H9 (cell line): ENCODE measurements around the gene KRTAP6-2. TPM values are rescaled to one million over a fixed set of nuclear protein-coding genes. Genes with fewer than 3 reads are reported as not detected.

ENCODE experiments used
- DNase-seq: peaks from one replicate; pipeline ENCODE4 v3.0.0-alpha.2; 2017
- H2AFZ ChIP-seq: one replicate; pipeline ENCODE4 v1.6.1; 2013; ENCODE audit warnings: mild to moderate bottlenecking, low read length, control low read depth, moderate library complexity
- H2AK5ac ChIP-seq: 2 replicates; pipeline ENCODE4 v1.6.1; 2013; ENCODE audit warnings: low read length, control low read depth, mixed read lengths; ENCODE audit not compliant: insufficient read length
- H2BK120ac ChIP-seq: one replicate; pipeline ENCODE4 v1.6.1; 2013; ENCODE audit warnings: low read depth, mild to moderate bottlenecking, low read length, control low read depth, inconsistent platforms; ENCODE audit not compliant: poor library complexity, severe bottlenecking
- H2BK12ac ChIP-seq: 2 replicates; pipeline ENCODE4 v1.6.1; 2013; ENCODE audit warnings: low read length, control low read depth, mixed read lengths, low read depth; ENCODE audit not compliant: insufficient read length
- H2BK15ac ChIP-seq: 2 replicates; pipeline ENCODE4 v1.6.1; 2013; ENCODE audit warnings: low read depth, low read length, control low read depth
- H2BK20ac ChIP-seq: one replicate; pipeline ENCODE4 v1.6.1; 2013; ENCODE audit warnings: low read depth, mild to moderate bottlenecking, low read length, control low read depth, inconsistent platforms; ENCODE audit not compliant: poor library complexity, severe bottlenecking
- H2BK5ac ChIP-seq: 2 replicates; pipeline ENCODE4 v1.6.1; 2013; ENCODE audit warnings: low read length, control low read depth, mixed read lengths; ENCODE audit not compliant: insufficient read length
- H3K14ac ChIP-seq: 2 replicates; pipeline ENCODE4 v1.6.1; 2013; ENCODE audit warnings: low read length, control low read depth; ENCODE audit not compliant: insufficient read depth
- H3K18ac ChIP-seq: 2 replicates; pipeline ENCODE4 v1.6.1; 2013; ENCODE audit warnings: low read depth, mild to moderate bottlenecking, mixed read lengths, low read length, control low read depth; ENCODE audit not compliant: insufficient read length
- H3K23ac ChIP-seq: 2 replicates; pipeline ENCODE4 v1.6.1; 2013; ENCODE audit warnings: low read length, control low read depth, mixed read lengths, low read depth; ENCODE audit not compliant: insufficient read length
- H3K23me2 ChIP-seq: 2 replicates; pipeline ENCODE4 v1.6.1; 2013; ENCODE audit warnings: low read depth, mild to moderate bottlenecking, mixed read lengths, low read length, control low read depth; ENCODE audit not compliant: insufficient read length, poor library complexity, severe bottlenecking
- H3K27ac ChIP-seq: 2 replicates; pipeline ENCODE4 v1.5.1; 2013; ENCODE audit warnings: low read length, control low read depth, mixed read lengths, low read depth; ENCODE audit not compliant: insufficient read length
- H3K27me3 ChIP-seq: 2 replicates; pipeline ENCODE4 v1.6.1; 2013; ENCODE audit warnings: low read length, control low read depth, inconsistent platforms; ENCODE audit not compliant: insufficient read depth
- H3K4ac ChIP-seq: 2 replicates; pipeline ENCODE4 v1.6.1; 2013; ENCODE audit warnings: low read depth, mild to moderate bottlenecking, control low read depth, inconsistent platforms, low read length, moderate library complexity
- H3K4me1 ChIP-seq: 2 replicates; pipeline ENCODE4 v1.6.1; 2013; ENCODE audit warnings: low read length, control low read depth, inconsistent platforms; ENCODE audit not compliant: insufficient read depth
- H3K4me2 ChIP-seq: 2 replicates; pipeline ENCODE4 v1.6.1; 2013; ENCODE audit warnings: low read length, control low read depth, mixed read lengths; ENCODE audit not compliant: insufficient read length, insufficient read depth
- H3K56ac ChIP-seq: 2 replicates; pipeline ENCODE4 v1.6.1; 2013; ENCODE audit warnings: low read depth, mild to moderate bottlenecking, mixed read lengths, low read length, control low read depth; ENCODE audit not compliant: insufficient read length
- H3K79me1 ChIP-seq: 2 replicates; pipeline ENCODE4 v1.6.1; 2013; ENCODE audit warnings: low read depth, mild to moderate bottlenecking, moderate library complexity, low read length, control low read depth, inconsistent platforms; ENCODE audit not compliant: insufficient read depth, poor library complexity, severe bottlenecking
- H3K79me2 ChIP-seq: 2 replicates; pipeline ENCODE4 v1.6.1; 2013; ENCODE audit warnings: low read length, control low read depth, inconsistent platforms; ENCODE audit not compliant: insufficient read depth
- H3K9ac ChIP-seq: 2 replicates; pipeline ENCODE4 v1.6.1; 2013; ENCODE audit warnings: low read length, control low read depth, mixed read lengths; ENCODE audit not compliant: insufficient read length; ENCODE audit errors: extremely low read depth
- H3K9me3 ChIP-seq: one replicate; pipeline ENCODE4 v1.6.1; 2013; ENCODE audit warnings: low read depth, low read length, inconsistent platforms; ENCODE audit not compliant: control insufficient read depth
- H3T11ph ChIP-seq: one replicate; pipeline ENCODE4 v1.6.1; 2013; ENCODE audit warnings: mild to moderate bottlenecking, low read length, control low read depth, inconsistent platforms
- H4K20me1 ChIP-seq: one replicate; pipeline ENCODE4 v1.6.1; 2013; ENCODE audit not compliant: control insufficient read depth, insufficient read length, insufficient read depth
- H4K5ac ChIP-seq: 2 replicates; pipeline ENCODE4 v1.6.1; 2013; ENCODE audit warnings: low read depth, mild to moderate bottlenecking, mixed read lengths, low read length, control low read depth; ENCODE audit not compliant: insufficient read length
- H4K8ac ChIP-seq: replicated peaks from 2 replicates; pipeline ENCODE4 v1.6.1; 2013; ENCODE audit warnings: low read length, control low read depth, mixed read lengths, low read depth; ENCODE audit not compliant: insufficient read length
- H4K91ac ChIP-seq: 2 replicates; pipeline ENCODE4 v1.6.1; 2013; ENCODE audit warnings: low read depth, mild to moderate bottlenecking, moderate library complexity, mixed read lengths, low read length, control low read depth; ENCODE audit not compliant: insufficient read length
- H3K27ac Mint-ChIP-seq, 3 experiments: 2 replicates in 2 of 3; 3 replicates in 1 of 3; pipeline ENCODE4 v1.8.0; 2020 to 2021; ENCODE audit warnings: mixed read lengths in 3 of 3, mild to moderate bottlenecking in 1 of 3, moderate library complexity in 1 of 3
- H3K27me3 Mint-ChIP-seq: 2 replicates; pipeline ENCODE4 v1.8.0; 2021; ENCODE audit warnings: low read depth, mild to moderate bottlenecking, moderate library complexity, mixed read lengths
- H3K36me3 Mint-ChIP-seq, 3 experiments: 2 replicates in 2 of 3; 3 replicates in 1 of 3; pipeline ENCODE4 v1.8.0; 2020 to 2021; ENCODE audit warnings: low read depth in 3 of 3, mixed read lengths in 3 of 3; ENCODE audit not compliant: insufficient read depth in 1 of 3
- H3K4me1 Mint-ChIP-seq, 2 experiments: 2 replicates each; pipeline ENCODE4 v1.8.0; 2020; ENCODE audit warnings: mixed read lengths in 2 of 2
- H3K4me3 Mint-ChIP-seq, 2 experiments: 2 replicates in 1 of 2; 3 replicates in 1 of 2; pipeline ENCODE4 v1.8.0; 2020 to 2021; ENCODE audit warnings: mild to moderate bottlenecking in 2 of 2, mixed read lengths in 2 of 2, moderate library complexity in 1 of 2
- H3K9me3 Mint-ChIP-seq, 2 experiments: 2 replicates in 1 of 2; 3 replicates in 1 of 2; pipeline ENCODE4 v1.8.0; 2020; ENCODE audit warnings: mild to moderate bottlenecking in 2 of 2, mixed read lengths in 2 of 2, moderate library complexity in 1 of 2
- CTCF ChIP-seq: fragments of 200-600 bp; sonication (generic); conservative IDR thresholded peaks from 3 replicates; pipeline ENCODE4 v1.8.0; 2021; ENCODE audit warnings: antibody characterized with exemption, mild to moderate bottlenecking
- WGBS: extraction: QIAGEN DNeasy Blood & Tissue Kit; methylation state at CpG from one replicate; pipeline ENCODE4 v1.1.7; 2013; ENCODE audit warnings: missing lambda C conversion rate, low lambda C conversion rate, mixed read lengths; ENCODE audit not compliant: insufficient read length; ENCODE audit errors: extremely low coverage; 5-methylcytosine and 5-hydroxymethylcytosine counted together
- total RNA-seq: library from RNA; stranded (reverse); gene quantifications from 2 replicates; pipeline ENCODE4 v1.2.1, GENCODE V29; 2021

The KRTAP6-2 gene
- total RNA-seq, 1 experiment from 2014 or later: not detected

DNA sequence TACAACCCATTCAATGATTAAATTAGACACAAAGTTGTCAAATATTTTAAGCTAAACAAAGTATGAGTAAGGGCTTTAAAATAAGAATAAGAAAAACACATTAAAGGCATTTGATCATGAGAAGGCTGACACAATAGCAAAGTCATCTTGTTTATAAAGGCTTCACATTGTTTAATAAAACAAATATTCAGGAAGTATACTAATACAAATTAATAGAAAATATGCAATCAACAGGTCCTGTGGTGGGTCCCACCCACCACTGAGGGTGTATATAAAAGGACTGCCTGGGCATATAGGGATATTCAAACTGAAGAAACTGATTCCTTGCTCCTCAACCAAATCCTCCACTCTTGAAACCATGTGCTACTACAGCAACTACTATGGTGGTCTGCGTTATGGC, 36.2 kb upstream of the KRTAP6-2 start, which contains the start of gene KRTAP20-2:
KRTAP20-2 (plus strand) TSS at position 301 of the 400 bp plus-strand sequence; CDS start at position 359, 58 bp downstream.
- Histone ChIP-seq H3K4me2 (no peak within 1 kb of the TSS), H3K23ac (no peak within 1 kb of the TSS), H3K79me2 (no peaks in the 10 kb centered on the region), H2AFZ (no peak within 1 kb of the TSS), H3K56ac (no peak within 1 kb of the TSS), H4K91ac (no peak within 1 kb of the TSS), H3K14ac (no peak within 1 kb of the TSS), H3K9me3 (no peaks in the 10 kb centered on the region), H2AK5ac (no peak within 1 kb of the TSS), H3K18ac (no peak within 1 kb of the TSS), H2BK120ac (no peak within 1 kb of the TSS), H3K27me3 (no peaks in the 10 kb centered on the region), H3K4ac (no peak within 1 kb of the TSS), H4K5ac (no peak within 1 kb of the TSS), H2BK12ac (no peak within 1 kb of the TSS), H3K9ac (no peak within 1 kb of the TSS), H2BK15ac (no peak within 1 kb of the TSS), H4K8ac (no peak within 1 kb of the TSS), H3T11ph (no peak within 1 kb of the TSS), H3K23me2 (no peaks in the 10 kb centered on the region), H4K20me1 (no peaks in the 10 kb centered on the region), H3K4me1 (no peaks in the 10 kb centered on the region), H2BK20ac (no peak within 1 kb of the TSS), H3K27ac (no peak within 1 kb of the TSS), H3K79me1 (no peaks in the 10 kb centered on the region), H2BK5ac (no peak within 1 kb of the TSS)
- no peak within 1 kb of the TSS for H3K4me3 Mint-ChIP-seq
- H3K27me3 Mint-ChIP-seq: peaks cover 4% of the 10 kb centered on the region
- H3K9me3 Mint-ChIP-seq: peaks cover 2 to 21% of the 10 kb centered on the region in 2 experiments; a peak in 2 of 5 replicates
- no peak for DNase-seq
- WGBS: no CpG with 5 or more reads among the region's 1 CpG
- peaks cover 0 to 34% (median 0%) of the 10 kb centered on the region in 3 experiments; a peak in 2 of 7 replicates for H3K36me3 Mint-ChIP-seq
- no peak for TF ChIP-seq CTCF
- H3K27ac Mint-ChIP-seq: no peak within 1 kb of the TSS
- no peaks in the 10 kb centered on the region for H3K4me1 Mint-ChIP-seq
